Activated naive CD8-positive, alpha-beta T cell treated with anti-CD3 and anti-CD28 coated beads, Interleukin-2, amount 10 ng/mL, durations not matched to agents 7 days and 5 days (primary cell): ENCODE measurements around the gene PRKAR2B. TPM values are rescaled to one million over a fixed set of nuclear protein-coding genes. Genes with fewer than 3 reads are reported as not detected.

Experiments used
- ATAC-seq: fragments of 150-1000 bp; cut with Tn5 transposase; one replicate; pipeline ENCODE4 v1.10.0; 2021; ENCODE audit warnings: low read depth, moderate library complexity
- POLR2A ChIA-PET: fragments of 350-600 bp; sonication (Branson Sonifier 250); formaldehyde crosslinking; loops from one replicate; lab custom pipeline; 2021; ENCODE audit warnings: antibody characterized with exemption; lab: Charles Lee
- DNase-seq: peaks from one replicate; pipeline ENCODE4 v3.0.0; 2021
- H3K27ac Mint-ChIP-seq: one replicate; pipeline ENCODE4 v1.8.0; 2022; ENCODE audit warnings: mild to moderate bottlenecking, mixed read lengths
- H3K27me3 Mint-ChIP-seq: one replicate; pipeline ENCODE4 v1.8.0; 2022; ENCODE audit warnings: mild to moderate bottlenecking, moderate library complexity, mixed read lengths
- H3K36me3 Mint-ChIP-seq: one replicate; pipeline ENCODE4 v1.8.0; 2021; ENCODE audit warnings: mild to moderate bottlenecking, mixed read lengths
- H3K4me1 Mint-ChIP-seq: one replicate; pipeline ENCODE4 v1.8.0; 2021; ENCODE audit warnings: mixed read lengths
- H3K4me3 Mint-ChIP-seq: one replicate; pipeline ENCODE4 v1.8.0; 2022; ENCODE audit warnings: mild to moderate bottlenecking, moderate library complexity, mixed read lengths
- H3K9me3 Mint-ChIP-seq: one replicate; pipeline ENCODE4 v1.8.0; 2021; ENCODE audit warnings: mixed read lengths
- total RNA-seq, 2 experiments: library from RNA; stranded (reverse); gene quantifications; one replicate each; pipeline ENCODE4 v1.2.3, GENCODE V29; 2021

PRKAR2B gene
- total RNA-seq, 2 experiments from 2014 or later: 1.4 to 1.6 TPM

DNA sequence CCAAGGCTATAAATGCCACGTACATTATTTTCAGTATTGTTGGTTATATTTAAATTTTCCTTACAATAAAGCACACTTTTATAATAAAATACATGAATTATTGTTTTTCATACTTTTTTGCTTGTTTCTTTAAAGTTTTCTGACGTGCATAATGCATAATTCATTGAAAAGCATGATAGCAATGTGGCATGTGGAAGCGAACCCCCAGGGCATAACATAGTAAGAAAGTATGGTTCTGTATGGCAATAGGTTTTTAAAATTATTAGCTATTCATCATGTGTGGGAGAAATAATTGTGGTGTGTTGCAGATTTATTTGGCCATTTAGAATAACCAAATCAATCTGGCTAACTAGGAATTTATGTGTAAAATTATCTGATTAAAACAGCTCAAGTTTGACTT lies 116.9 kb downstream of the PRKAR2B start:
- no peak for DNase-seq
- H3K4me3 Mint-ChIP-seq: no peak overlapping the region
- POLR2A ChIA-PET: no interaction called here
- H3K9me3 Mint-ChIP-seq: no peaks in the 10 kb centered on the region
- H3K36me3 Mint-ChIP-seq: no peaks in the 10 kb centered on the region
- peaks cover 2% of the 10 kb centered on the region for H3K27me3 Mint-ChIP-seq
- H3K27ac Mint-ChIP-seq: no peak overlapping the region
- H3K4me1 Mint-ChIP-seq: no peaks in the 10 kb centered on the region
- no peak for ATAC-seq

DNA sequence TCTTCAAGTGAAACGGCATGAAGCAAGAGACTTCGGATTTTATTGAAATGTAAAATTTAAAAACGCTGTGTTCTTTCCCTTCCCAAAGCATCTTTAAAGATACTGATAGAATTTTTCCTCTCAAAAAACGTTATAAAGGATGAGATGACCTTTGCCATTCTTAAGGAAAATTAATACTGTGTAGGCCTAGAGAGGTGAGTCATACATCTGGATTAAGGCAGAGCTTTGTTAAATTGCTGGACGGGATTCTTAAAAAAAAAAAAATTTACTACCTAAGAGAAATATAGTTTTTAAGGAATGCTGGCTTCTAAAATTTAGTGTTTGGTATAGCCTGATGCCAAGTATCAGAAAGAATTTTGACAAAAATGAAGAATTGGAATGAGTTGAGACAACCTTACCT lies 118.0 kb downstream of the PRKAR2B start:
- H3K36me3 Mint-ChIP-seq: no peaks in the 10 kb centered on the region
- no peak for ATAC-seq
- DNase-seq: no peak
- no peak overlapping the region for H3K4me3 Mint-ChIP-seq
- H3K27ac Mint-ChIP-seq: no peak overlapping the region
- peaks cover under 1% of the 10 kb centered on the region for H3K4me1 Mint-ChIP-seq
- H3K27me3 Mint-ChIP-seq: peaks cover 2% of the 10 kb centered on the region
- no peaks in the 10 kb centered on the region for H3K9me3 Mint-ChIP-seq
- POLR2A ChIA-PET: no interaction called here

DNA sequence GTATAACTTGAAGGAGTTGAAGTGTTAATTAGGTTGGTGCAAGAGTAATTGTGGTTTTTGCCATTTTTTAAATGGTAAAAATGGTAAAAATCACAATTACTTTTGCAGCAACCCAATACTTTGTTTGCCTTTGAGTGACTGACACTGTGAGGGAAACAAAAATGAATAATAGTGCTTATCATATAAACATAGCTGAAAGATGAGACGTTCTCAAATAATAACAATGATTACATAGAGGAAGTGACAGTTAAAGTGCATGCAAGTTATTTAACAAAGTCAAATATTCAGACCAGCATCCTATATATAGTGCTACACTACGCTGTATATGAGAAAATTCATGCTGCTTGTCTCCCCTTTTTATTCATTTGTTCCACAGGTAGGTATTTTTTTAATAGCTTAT lies 119.6 kb downstream of the PRKAR2B start:
- Mint-ChIP-seq H3K36me3 (peaks cover 1% of the 10 kb centered on the region), H3K4me1 (peaks cover 3% of the 10 kb centered on the region), H3K27me3 (peaks cover 2% of the 10 kb centered on the region), H3K27ac (no peak overlapping the region), H3K4me3 (no peak overlapping the region), H3K9me3 (no peaks in the 10 kb centered on the region)
- ATAC-seq: no peak
- POLR2A ChIA-PET: interaction anchor here (0.9 kb wide), 1 partner anchor 400 kb away, joined by 4 read pairs; the partner anchor contains the start of genes COG5 and DUS4L
- no peak for DNase-seq

DNA sequence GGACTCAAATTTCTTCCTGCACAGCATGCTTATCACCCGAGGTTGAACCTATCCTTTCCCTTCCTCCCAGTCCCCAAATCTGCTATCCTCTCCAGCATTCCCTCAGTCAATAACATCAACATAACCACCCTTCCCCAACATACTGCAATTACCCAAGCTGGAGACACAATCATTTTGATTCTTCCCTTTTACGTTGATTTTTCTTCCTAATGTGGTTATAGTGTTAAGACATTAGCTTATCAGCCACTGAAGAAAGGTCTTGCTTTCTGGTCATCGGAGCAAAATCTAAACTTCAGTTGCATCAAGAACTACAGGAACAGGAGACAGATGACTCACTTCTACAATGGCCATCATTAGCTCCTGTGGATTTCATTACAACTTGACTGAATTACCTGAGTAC lies 120.8 kb downstream of the PRKAR2B start:
- H3K27ac Mint-ChIP-seq: no peak overlapping the region
- peaks cover 5% of the 10 kb centered on the region for H3K4me1 Mint-ChIP-seq
- POLR2A ChIA-PET: no interaction called here

DNA sequence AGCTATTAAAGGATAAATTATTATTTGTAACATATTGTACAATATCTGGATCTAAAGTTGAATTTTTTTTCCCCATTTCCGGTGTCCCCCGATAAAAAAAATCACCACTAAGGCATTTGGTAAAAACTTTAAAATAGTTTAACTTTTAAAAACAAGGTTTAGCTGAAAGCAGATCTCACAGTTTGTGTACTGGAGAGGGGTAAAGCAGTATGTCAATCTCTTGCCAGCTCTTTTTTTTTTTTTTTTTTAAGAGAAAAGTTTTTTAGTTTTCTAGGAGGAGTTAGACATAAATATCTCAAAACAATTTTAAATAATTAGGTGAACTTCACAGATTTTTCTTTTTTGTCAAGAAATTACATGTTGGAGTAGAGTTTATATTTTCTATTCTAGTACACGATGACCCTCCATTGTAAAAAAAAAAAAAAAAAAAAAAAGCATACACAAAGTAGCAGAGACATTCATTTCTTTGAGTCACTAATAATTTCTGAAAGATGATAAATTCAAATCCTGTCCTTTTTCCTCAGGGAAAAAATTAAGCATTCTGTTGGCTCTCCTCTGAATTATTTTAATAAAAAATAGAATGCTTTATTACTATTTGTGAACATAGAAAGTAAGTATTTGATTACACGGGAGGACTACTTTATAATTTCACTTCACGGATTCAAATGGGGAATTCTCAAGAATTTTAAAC lies 122.4 kb downstream of the PRKAR2B start:
- no peak for DNase-seq
- Mint-ChIP-seq H3K4me1 (peaks cover 11% of the 10 kb centered on the region), H3K27me3 (peaks cover 2% of the 10 kb centered on the region), H3K36me3 (peaks cover 1% of the 10 kb centered on the region), H3K27ac (peak overlapping the region; percentile 98), H3K9me3 (no peaks in the 10 kb centered on the region), H3K4me3 (peak overlapping the region; percentile 96)
- POLR2A ChIA-PET: interaction anchor here (0.7 to 2.4 kb wide), 4 partner anchors 16 to 1056 kb away, joined by 4 to 10 read pairs (median 6); no protein-coding TSS in a partner anchor
- no peak for ATAC-seq

More for the DNA sequence above, 120.8 kb downstream of the PRKAR2B start:
- Mint-ChIP-seq H3K27me3 (peaks cover 2% of the 10 kb centered on the region), H3K4me3 (no peak overlapping the region), H3K36me3 (peaks cover 1% of the 10 kb centered on the region), H3K9me3 (no peaks in the 10 kb centered on the region)
- no peak for DNase-seq
- no peak for ATAC-seq

DNA sequence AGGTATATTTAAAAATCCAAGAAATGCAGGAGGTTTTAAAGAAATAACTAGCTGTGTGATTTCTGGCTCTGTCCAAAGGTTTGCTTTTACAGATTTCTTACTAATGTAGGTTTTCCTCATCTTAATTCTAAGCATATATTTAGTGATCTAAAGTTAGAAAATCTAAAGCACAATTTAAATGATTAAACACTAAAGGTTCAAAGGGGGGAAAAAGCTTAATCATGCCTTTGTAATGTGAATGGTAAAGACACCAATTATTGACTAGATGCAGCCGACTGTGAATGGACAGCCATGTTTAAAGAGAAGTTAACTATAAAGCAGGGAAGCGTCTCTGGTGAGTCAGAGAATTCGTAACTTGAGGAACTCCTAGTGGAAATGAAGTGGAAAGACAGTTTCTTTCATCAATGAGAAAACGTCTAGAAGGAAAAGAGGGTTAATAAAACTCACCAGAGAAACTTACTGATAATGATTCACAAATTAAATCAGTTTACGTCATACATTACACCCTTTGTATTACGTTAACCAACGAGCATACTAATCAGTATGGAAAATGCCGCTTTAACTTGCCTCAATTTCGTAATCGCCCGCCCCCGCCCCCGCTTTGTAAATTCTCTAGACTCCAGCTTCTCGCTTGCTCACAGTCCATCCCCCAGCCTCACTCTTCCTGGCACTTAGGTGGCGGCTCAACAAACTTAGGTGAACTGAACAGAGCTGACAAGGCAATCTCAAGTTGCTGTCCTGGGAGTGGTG lies 123.2 kb downstream of the PRKAR2B start:
- H3K27me3 Mint-ChIP-seq: peaks cover 2% of the 10 kb centered on the region
- POLR2A ChIA-PET: interaction anchor here (0.7 to 2.9 kb wide), 15 partner anchors 9 to 1096 kb away, joined by 3 to 19 read pairs (median 6); partner anchors contain the start of genes CBLL1, DLD and PIK3CG
- H3K4me3 Mint-ChIP-seq: peak overlapping the region; percentile 96
- no peak for DNase-seq
- peak overlapping the region; percentile 98 for H3K27ac Mint-ChIP-seq
- peaks cover 11% of the 10 kb centered on the region for H3K4me1 Mint-ChIP-seq
- H3K36me3 Mint-ChIP-seq: peaks cover 1% of the 10 kb centered on the region
- H3K9me3 Mint-ChIP-seq: no peaks in the 10 kb centered on the region
- ATAC-seq: no peak

DNA sequence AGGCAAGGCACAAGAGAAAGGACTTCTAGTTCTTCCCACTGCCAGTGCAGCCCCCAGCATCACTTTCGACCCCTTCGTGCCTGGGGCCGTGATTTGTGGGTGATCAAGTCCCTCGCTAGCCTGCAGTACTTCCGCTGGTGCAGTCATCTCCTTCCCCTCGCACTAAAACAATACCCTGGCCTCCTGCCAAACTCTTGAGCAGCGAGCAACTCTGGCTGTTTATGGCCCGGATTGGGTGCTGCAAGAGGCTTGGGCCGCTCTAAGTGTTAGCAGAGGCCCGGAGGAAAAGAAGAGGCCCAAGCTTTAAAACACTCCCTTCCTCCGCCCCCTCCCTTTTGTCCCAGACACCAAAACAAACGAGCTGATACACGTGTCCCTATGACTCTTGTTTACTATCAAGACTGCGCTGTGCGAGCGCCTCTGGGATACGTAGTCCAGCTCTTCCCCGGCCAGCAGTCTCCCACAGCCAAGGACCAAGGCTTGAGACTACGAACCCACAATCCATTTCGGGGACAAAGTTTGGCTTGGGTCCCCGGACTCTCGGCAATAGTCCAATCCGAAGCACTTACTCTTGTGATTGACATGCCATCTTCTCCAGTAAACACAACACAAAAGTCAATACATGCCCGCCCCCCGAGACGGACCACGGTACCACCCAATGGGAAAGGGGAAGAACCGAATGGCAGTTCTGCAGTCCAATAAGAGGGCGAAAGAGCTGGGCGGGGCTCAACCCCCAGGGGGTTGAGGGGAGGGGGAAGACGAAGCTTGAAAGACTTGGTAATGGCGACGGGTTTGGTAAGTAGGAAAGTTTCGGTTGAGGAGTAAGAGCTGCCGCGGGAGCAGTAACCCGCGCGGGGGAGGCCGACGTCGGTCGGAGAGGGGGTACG lies 124.0 kb downstream of the PRKAR2B start, which contains the start of gene HBP1:
TSS of gene HBP1 (plus strand) at position 771 of the 887 bp plus-strand sequence. CDS start 10,891 bp downstream, outside the sequence.
- Mint-ChIP-seq H3K36me3 (peaks cover 1% of the 10 kb centered on the region), H3K4me3 (peak within 1 kb of the TSS; percentile 96), H3K27me3 (peaks cover 2% of the 10 kb centered on the region), H3K4me1 (peaks cover 17% of the 10 kb centered on the region), H3K9me3 (no peaks in the 10 kb centered on the region), H3K27ac (peak within 1 kb of the TSS; percentile 98)
- DNase-seq: peak; percentile 90
- POLR2A ChIA-PET: interaction anchor here (0.7 to 2.9 kb wide), 18 partner anchors 8 to 1097 kb away, joined by 3 to 19 read pairs (median 4); partner anchors contain the start of genes CBLL1, COG5, DLD and DUS4L
- peak; percentile 89 for ATAC-seq

DNA sequence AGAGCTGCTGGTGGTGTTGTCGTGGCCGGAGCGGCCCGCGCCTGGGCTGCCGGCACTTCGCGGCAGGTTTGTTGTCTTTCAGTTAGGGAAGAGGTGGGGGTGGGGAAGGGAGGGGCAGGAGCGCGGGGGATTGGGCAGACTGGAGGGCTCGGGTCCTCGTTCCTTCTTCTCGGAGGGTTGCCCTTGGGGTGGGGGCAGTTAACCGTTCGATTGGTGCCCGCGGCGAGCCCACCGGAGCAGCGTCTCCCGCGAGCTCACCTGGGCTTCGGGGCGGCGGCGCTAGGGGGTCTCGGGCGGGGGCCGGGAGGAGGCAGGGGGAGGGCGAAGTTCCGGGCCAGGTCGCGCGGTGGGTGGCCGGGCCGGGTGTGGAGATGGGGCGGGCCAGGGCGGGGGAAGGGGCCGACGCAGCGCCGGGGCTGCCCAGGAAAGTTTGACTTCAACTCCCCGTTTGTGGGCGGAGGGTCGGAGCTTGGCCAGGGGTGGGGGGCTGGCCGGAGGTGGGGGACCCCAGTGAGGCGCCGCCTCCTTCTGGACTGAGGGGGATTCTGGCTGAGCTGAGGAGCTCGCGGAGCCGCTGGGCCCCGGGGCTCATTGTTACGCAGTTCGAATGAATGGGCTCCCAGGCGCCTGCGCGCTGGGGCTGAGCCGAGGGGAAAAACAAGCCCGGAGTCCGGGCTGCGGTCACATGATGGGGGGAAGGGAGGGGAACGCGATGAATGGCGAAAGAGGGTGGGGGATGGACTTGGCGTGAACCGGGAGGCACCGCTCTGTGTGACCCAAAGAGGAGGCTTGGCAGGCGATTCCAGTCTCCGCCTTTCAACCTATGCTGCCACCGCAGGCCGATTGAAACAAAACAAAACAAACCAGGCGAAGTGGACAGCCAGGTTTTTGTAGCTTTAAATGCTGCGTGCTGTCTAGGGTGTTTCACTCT lies 124.9 kb downstream of the PRKAR2B start:
- POLR2A ChIA-PET: interaction anchor here (0.5 to 2.9 kb wide), 16 partner anchors 7 to 721 kb away, joined by 3 to 19 read pairs (median 4); partner anchors contain the start of genes CBLL1, COG5, DLD and DUS4L
- peak overlapping the region; percentile 98 for H3K27ac Mint-ChIP-seq
- H3K27me3 Mint-ChIP-seq: peaks cover 2% of the 10 kb centered on the region
- no peaks in the 10 kb centered on the region for H3K9me3 Mint-ChIP-seq
- ATAC-seq (peak; percentile 31), DNase-seq (peak; percentile 88)
- H3K36me3 Mint-ChIP-seq: peaks cover 1% of the 10 kb centered on the region
- H3K4me3 Mint-ChIP-seq: peak overlapping the region; percentile 96
- peaks cover 24% of the 10 kb centered on the region for H3K4me1 Mint-ChIP-seq

DNA sequence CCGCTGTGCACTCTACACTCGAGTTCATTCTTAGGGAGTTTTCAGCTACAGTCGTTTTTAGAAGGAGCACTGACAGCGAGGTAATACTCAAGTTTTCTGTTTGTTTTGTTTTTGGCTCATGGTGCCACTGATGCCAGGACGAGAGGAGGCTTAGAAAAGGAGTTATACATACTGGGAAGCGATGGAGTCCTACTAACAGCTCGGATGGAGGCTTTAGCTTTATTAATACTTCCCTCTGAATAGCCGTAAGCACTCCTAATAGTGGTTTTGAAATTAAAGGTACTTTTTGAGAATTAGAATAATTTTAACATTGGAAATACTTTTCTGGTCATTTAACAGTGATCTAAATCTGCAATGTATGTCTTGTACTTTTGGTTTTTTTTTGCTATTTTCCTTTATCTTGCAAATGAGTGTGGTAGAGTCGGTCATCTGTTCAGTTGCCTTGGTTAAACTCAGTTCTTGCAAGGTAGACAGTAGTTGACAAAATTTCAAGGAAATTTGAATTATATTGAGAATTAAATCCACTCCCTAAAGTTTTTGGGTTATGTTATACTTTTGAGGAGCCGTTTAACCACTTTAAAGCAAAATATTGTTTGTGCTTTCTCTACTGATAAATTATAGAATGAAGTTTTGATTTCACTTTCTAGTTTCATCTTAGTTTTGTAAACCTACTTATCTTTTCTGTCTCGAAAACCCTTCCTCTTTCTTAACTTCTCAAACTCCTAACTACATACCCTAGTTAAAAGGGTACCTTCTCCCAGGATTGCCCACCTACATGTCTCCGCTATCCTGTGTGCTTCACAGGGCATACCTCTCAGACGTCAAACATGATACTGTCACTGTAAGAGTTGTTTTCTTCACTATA lies 125.8 kb downstream of the PRKAR2B start:
- Mint-ChIP-seq H3K27ac (peak overlapping the region; percentile 98), H3K27me3 (peaks cover 2% of the 10 kb centered on the region), H3K4me1 (peaks cover 26% of the 10 kb centered on the region), H3K36me3 (peaks cover 1% of the 10 kb centered on the region), H3K4me3 (peak overlapping the region; percentile 96), H3K9me3 (no peaks in the 10 kb centered on the region)
- POLR2A ChIA-PET: interaction anchor here (0.5 to 2.9 kb wide), 5 partner anchors 244 to 720 kb away, joined by 3 to 19 read pairs (median 3); partner anchors contain the start of genes CBLL1, COG5, DLD and DUS4L
- DNase-seq (no peak), ATAC-seq (no peak)

DNA sequence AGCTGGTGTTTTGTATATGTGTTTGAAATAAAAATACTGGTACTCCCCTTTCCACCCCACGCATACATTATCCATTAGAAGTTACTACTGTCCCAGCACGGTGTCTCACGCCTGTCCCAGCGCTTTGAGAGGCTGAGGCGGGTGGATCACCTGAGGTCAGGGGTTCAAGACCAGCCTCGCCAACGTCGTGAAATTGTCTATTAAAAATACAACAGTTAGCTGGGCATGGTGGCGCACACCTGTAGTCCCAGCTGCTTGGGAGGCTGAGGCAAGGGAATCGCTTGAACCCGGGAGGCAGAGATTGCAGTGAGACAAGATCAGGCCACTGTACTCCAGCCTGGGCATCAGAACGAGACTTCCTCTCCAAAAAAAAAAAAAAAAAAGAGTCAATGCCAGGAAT lies 127.0 kb downstream of the PRKAR2B start:
- DNase-seq: no peak
- Mint-ChIP-seq H3K36me3 (peaks cover 1% of the 10 kb centered on the region), H3K4me1 (peaks cover 26% of the 10 kb centered on the region), H3K4me3 (no peak overlapping the region), H3K27ac (peak overlapping the region; percentile 31), H3K27me3 (no peaks in the 10 kb centered on the region), H3K9me3 (no peaks in the 10 kb centered on the region)
- POLR2A ChIA-PET: interaction anchor here (0.7 to 1.0 kb wide), 3 partner anchors 81 to 532 kb away, joined by 3 to 8 read pairs (median 5); no protein-coding TSS in a partner anchor
- ATAC-seq: no peak
